Trophoblast cell (in vitro differentiated cells and primary cell): ENCODE data around the gene CTU2.

Source experiments
- DNase-seq, 2 donors: peaks; one replicate each; pipeline ENCODE4 v3.0.0-alpha.2; 2016
- H2AFZ ChIP-seq: 2 replicates; pipeline ENCODE4 v1.6.1; 2013; ENCODE audit warnings: low read length, moderate library complexity, mild to moderate bottlenecking; ENCODE audit not compliant: insufficient read depth, poor library complexity
- H2AK5ac ChIP-seq: 2 replicates; pipeline ENCODE4 v1.6.1; 2013; ENCODE audit warnings: mild to moderate bottlenecking, low read length
- H2BK120ac ChIP-seq: 2 replicates; pipeline ENCODE4 v1.6.1; 2013; ENCODE audit warnings: low read length, mild to moderate bottlenecking, moderate library complexity; ENCODE audit not compliant: insufficient read depth, poor library complexity
- H2BK12ac ChIP-seq: 2 replicates; pipeline ENCODE4 v1.6.1; 2013; ENCODE audit warnings: mild to moderate bottlenecking, low read length, moderate library complexity
- H2BK5ac ChIP-seq: 2 replicates; pipeline ENCODE4 v1.6.1; 2013; ENCODE audit warnings: low read length, low read depth, moderate library complexity, mild to moderate bottlenecking; ENCODE audit not compliant: poor library complexity
- H3K14ac ChIP-seq: 2 replicates; pipeline ENCODE4 v1.6.1; 2013; ENCODE audit warnings: mild to moderate bottlenecking, low read length
- H3K18ac ChIP-seq: 2 replicates; pipeline ENCODE4 v1.6.1; 2013; ENCODE audit warnings: mild to moderate bottlenecking, low read length
- H3K23ac ChIP-seq: 2 replicates; pipeline ENCODE4 v1.6.1; 2013; ENCODE audit warnings: low read length
- H3K27ac ChIP-seq: 2 replicates; pipeline ENCODE4 v1.5.1; 2013; ENCODE audit warnings: low read depth, mild to moderate bottlenecking, inconsistent platforms, low read length, moderate library complexity
- H3K27me3 ChIP-seq: 2 replicates; pipeline ENCODE4 v1.6.1; 2013; ENCODE audit warnings: inconsistent platforms, mild to moderate bottlenecking, low read length, moderate library complexity; ENCODE audit not compliant: insufficient read depth
- H3K36me3 ChIP-seq, 2 experiments: 1 replicate in 1 of 2; 2 replicates in 1 of 2; pipeline ENCODE4 v1.6.1; 2013; ENCODE audit warnings: low read length in 2 of 2, mild to moderate bottlenecking in 2 of 2, moderate library complexity in 1 of 2; ENCODE audit not compliant: insufficient read depth in 2 of 2, control insufficient read depth in 1 of 2
- H3K4ac ChIP-seq: 2 replicates; pipeline ENCODE4 v1.6.1; 2013; ENCODE audit warnings: low read depth, mild to moderate bottlenecking, low read length, moderate library complexity
- H3K4me1 ChIP-seq, 2 experiments: 1 replicate in 1 of 2; 2 replicates in 1 of 2; pipeline ENCODE4 v1.6.1; 2013; ENCODE audit warnings: low read length in 2 of 2, mild to moderate bottlenecking in 2 of 2, moderate library complexity in 1 of 2; ENCODE audit not compliant: insufficient read depth in 2 of 2, control insufficient read depth in 1 of 2
- H3K4me2 ChIP-seq: 2 replicates; pipeline ENCODE4 v1.6.1; 2013; ENCODE audit warnings: inconsistent platforms, mild to moderate bottlenecking, low read length, moderate library complexity
- H3K4me3 ChIP-seq: 2 replicates; pipeline ENCODE4 v1.5.1; 2013; ENCODE audit warnings: mild to moderate bottlenecking, low read depth, low read length, inconsistent platforms
- H3K79me1 ChIP-seq: one replicate; pipeline ENCODE4 v1.6.1; 2013; ENCODE audit warnings: low read length
- H3K79me2 ChIP-seq: 2 replicates; pipeline ENCODE4 v1.6.1; 2013; ENCODE audit warnings: low read length, mild to moderate bottlenecking; ENCODE audit not compliant: control insufficient read depth, insufficient read depth, poor library complexity
- H3K9ac ChIP-seq: 2 replicates; pipeline ENCODE4 v1.6.1; 2013; ENCODE audit warnings: mild to moderate bottlenecking, low read length
- H3K9me3 ChIP-seq: 2 replicates; pipeline ENCODE4 v1.6.1; 2013; ENCODE audit warnings: low read depth, mild to moderate bottlenecking, control low read depth, inconsistent platforms, low read length; ENCODE audit not compliant: insufficient read depth
- H4K12ac ChIP-seq: 2 replicates; pipeline ENCODE4 v1.6.1; 2013; ENCODE audit warnings: low read depth, mild to moderate bottlenecking, low read length, moderate library complexity
- H4K8ac ChIP-seq: 2 replicates; pipeline ENCODE4 v1.6.1; 2013; ENCODE audit warnings: low read depth, mild to moderate bottlenecking, low read length, moderate library complexity
- H4K91ac ChIP-seq: one replicate; pipeline ENCODE4 v1.6.1; 2013; ENCODE audit warnings: low read depth, mild to moderate bottlenecking, low read length, moderate library complexity
- WGBS: extraction: QIAGEN DNeasy Blood & Tissue Kit; methylation state at CpG from one replicate; pipeline ENCODE4 v1.1.7; 2013; ENCODE audit warnings: missing lambda C conversion rate; ENCODE audit not compliant: insufficient read length, insufficient coverage; ENCODE audit errors: extremely low coverage; 5-methylcytosine and 5-hydroxymethylcytosine counted together

Gene CTU2

DNA sequence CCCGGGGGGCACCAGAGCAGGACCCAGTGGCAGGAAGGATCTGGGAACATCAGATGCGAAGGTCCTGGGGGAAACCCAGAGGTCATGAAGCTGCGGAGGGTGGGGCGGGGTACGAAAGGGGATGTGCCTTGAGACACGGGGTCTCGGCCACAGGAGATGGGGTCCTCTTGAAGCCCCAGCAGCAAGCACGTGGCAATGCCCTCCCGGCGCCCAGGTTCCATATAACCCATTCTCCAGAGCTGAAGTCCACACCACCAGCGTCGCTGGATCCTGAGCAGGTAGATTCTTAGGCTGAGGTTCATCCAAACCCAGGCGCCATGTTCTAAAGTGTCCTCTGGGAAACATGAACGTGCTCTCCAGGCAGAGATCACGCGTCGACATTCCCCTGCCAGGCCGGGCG, 57.8 kb downstream of the CTU2 start:
- Histone ChIP-seq H3K18ac (peak overlapping the region; percentile 26), H3K4me1 (peaks cover 62 to 79% of the 10 kb centered on the region in 2 experiments), H4K91ac (peak overlapping the region; percentile 40), H3K9me3 (peaks cover 3% of the 10 kb centered on the region), H3K79me1 (peaks cover 19% of the 10 kb centered on the region), H3K27ac (peak overlapping the region; percentile 50), H3K4me3 (no peak overlapping the region), H3K14ac (peak overlapping the region; percentile 46), H3K23ac (no peak overlapping the region), H3K36me3 (peaks cover 7% of the 10 kb centered on the region in 2 experiments), H2BK12ac (peak overlapping the region; percentile 27), H3K4me2 (peak overlapping the region; percentile 6), H4K8ac (no peak overlapping the region), H2BK5ac (peak overlapping the region; percentile 41), H3K79me2 (peaks cover 15% of the 10 kb centered on the region), H3K9ac (no peak overlapping the region), H2BK120ac (peak overlapping the region; percentile 61), H2AK5ac (peak overlapping the region; percentile 20), H2AFZ (no peak overlapping the region), H3K27me3 (no peaks in the 10 kb centered on the region), H4K12ac (no peak overlapping the region), H3K4ac (peak overlapping the region; percentile 3)
- peak in 1 of 2 donors; percentile 35 for DNase-seq
- no CpG with 5 or more reads among the region's 19 CpGs for WGBS

DNA sequence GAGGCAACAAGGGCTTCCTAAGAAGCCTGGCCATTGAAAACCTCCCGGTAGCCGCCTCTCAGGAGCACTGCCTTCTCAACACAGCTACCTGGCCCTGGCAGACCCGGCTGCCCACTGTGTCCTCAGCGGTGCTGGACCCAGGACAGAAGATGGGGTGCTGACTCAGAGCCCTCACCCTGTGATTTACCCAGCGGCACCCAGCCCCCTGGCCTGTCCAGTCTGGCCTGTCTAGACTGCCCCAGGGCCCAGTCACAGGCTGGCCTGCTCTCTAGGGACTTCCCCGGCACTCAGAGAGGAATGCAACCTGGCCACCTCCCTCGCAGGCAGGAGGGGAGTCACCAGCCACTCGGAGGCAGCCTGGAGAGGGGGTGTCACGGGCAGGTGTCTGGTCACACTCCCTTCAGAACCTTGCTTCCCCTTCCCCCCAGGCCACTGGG, 58.6 kb downstream of the CTU2 start:
- Histone ChIP-seq H2AFZ (no peak overlapping the region), H3K27ac (peak overlapping the region; percentile 59), H2BK5ac (peak overlapping the region; percentile 77), H3K4me1 (peaks cover 65 to 79% of the 10 kb centered on the region in 2 experiments), H2AK5ac (peak overlapping the region; percentile 27), H3K9ac (no peak overlapping the region), H2BK120ac (peak overlapping the region; percentile 59), H3K79me2 (peaks cover 15% of the 10 kb centered on the region), H3K4me2 (peak overlapping the region; percentile 55), H3K4me3 (no peak overlapping the region), H3K18ac (peak overlapping the region; percentile 31), H3K9me3 (peaks cover 3% of the 10 kb centered on the region), H3K14ac (peak overlapping the region; percentile 24), H4K12ac (no peak overlapping the region), H3K36me3 (peaks cover 5 to 7% of the 10 kb centered on the region in 2 experiments), H2BK12ac (peak overlapping the region; percentile 44), H3K23ac (no peak overlapping the region), H4K91ac (peak overlapping the region; percentile 69), H3K27me3 (no peaks in the 10 kb centered on the region), H3K4ac (peak overlapping the region; percentile 41), H4K8ac (no peak overlapping the region), H3K79me1 (peaks cover 21% of the 10 kb centered on the region)
- WGBS: no CpG with 5 or more reads among the region's 9 CpGs
- DNase-seq: peak; percentile 98 to 99
